GM12874 (cell line): ENCODE results near the gene MTTP.

Experiments used
- TF ChIP-seq, protein P1 (sequence below): IDR thresholded peaks from 2 replicates; pipeline ENCODE4 v1.5.1; 2011; ENCODE audit warnings: low read depth, mild to moderate bottlenecking, control low read depth, low read length, moderate library complexity; ENCODE audit not compliant: insufficient read depth

MTTP gene

DNA sequence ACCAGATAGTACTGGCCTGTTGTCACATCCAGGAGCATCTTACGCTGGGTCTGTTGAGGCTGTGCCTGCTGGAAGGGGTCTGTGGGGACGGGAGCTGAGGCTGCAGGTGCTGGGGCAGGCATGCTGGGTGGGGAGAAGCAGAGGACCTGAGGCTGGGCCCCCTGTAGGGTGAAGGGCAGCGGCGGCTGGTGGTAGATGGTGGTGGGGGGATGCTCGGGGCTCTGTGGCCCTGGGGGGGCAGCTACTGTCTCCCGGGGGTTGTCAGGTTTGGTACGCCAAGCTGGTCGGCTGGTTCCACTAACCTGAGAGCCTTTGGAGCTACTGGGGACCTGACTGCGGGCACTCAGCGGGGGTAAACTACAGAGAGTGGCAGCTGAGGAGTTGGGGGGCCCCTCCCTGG, 75.2 kb downstream of the MTTP start:
- TF ChIP-seq, protein P1, sequence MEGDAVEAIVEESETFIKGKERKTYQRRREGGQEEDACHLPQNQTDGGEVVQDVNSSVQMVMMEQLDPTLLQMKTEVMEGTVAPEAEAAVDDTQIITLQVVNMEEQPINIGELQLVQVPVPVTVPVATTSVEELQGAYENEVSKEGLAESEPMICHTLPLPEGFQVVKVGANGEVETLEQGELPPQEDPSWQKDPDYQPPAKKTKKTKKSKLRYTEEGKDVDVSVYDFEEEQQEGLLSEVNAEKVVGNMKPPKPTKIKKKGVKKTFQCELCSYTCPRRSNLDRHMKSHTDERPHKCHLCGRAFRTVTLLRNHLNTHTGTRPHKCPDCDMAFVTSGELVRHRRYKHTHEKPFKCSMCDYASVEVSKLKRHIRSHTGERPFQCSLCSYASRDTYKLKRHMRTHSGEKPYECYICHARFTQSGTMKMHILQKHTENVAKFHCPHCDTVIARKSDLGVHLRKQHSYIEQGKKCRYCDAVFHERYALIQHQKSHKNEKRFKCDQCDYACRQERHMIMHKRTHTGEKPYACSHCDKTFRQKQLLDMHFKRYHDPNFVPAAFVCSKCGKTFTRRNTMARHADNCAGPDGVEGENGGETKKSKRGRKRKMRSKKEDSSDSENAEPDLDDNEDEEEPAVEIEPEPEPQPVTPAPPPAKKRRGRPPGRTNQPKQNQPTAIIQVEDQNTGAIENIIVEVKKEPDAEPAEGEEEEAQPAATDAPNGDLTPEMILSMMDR: no peak

DNA sequence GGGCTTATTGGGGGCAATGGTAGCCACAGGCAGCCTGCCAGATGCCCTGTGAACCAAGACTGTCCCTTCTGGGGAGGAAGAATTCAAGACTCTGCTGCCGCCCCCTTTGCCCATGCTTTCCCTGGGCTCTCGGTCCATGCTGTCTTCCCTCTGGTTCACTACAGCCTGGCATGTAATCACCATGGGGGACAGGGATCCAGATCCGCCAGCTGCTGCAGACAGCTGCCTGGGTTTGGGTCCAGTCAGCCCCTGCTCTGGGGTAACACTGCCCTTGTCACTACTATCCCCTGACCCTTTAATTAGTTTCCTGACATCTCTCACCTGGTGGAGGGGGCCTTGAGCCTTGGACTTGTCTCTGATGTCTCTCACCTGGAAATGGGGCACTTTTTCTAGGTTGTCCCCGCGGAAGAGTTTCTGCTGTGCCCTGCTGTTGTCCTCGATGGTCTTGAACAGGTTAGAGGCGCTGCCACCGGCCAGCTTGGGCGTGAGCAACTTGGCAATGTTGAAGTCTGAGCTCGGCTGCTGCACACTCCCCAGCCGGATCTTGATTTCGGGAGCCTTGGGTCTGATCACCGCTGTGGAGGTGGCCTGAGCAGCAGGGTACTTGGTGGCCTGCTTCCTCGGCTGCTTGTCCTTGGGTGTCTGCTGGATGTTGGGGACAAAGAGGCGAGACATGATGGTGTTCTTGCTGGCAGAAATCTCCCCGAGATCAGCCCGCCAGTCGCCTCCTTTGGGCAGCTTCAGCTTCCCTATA, 76.6 kb downstream of the MTTP start:
- TF ChIP-seq, protein P1: no peak

DNA sequence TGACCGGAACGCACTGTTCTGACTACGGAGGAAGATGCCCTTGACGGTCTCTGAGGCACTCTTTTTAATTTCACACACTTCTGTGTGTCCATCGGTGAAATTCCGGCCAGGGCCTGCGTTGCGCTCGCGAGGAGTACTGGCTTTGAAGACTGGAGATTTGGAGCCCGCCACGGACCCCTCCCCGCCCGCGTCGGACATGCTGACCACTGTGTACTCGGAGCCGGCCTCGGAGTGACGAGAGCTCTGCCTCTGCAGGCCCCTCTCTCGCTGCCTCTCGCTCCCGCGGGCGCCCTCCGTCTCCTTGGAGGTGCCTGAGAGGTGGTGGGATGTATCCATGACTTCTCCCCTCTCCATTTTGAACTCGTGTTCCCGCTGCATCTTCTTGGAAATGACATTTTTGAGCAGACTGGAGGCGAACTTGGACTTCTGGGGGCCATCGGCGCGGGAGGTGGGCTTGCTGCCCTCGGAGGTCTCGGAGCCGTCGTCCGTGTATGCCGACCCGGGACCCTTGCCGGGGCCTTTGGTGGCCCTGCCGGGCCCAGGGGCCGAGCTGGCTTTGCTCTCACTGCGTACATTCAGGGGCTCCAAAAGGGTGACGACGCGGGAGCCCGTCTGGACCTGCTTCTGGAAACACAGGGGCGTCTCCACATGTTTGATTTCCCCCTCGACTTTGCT, 77.3 kb downstream of the MTTP start:
- TF ChIP-seq, protein P1: no peak

DNA sequence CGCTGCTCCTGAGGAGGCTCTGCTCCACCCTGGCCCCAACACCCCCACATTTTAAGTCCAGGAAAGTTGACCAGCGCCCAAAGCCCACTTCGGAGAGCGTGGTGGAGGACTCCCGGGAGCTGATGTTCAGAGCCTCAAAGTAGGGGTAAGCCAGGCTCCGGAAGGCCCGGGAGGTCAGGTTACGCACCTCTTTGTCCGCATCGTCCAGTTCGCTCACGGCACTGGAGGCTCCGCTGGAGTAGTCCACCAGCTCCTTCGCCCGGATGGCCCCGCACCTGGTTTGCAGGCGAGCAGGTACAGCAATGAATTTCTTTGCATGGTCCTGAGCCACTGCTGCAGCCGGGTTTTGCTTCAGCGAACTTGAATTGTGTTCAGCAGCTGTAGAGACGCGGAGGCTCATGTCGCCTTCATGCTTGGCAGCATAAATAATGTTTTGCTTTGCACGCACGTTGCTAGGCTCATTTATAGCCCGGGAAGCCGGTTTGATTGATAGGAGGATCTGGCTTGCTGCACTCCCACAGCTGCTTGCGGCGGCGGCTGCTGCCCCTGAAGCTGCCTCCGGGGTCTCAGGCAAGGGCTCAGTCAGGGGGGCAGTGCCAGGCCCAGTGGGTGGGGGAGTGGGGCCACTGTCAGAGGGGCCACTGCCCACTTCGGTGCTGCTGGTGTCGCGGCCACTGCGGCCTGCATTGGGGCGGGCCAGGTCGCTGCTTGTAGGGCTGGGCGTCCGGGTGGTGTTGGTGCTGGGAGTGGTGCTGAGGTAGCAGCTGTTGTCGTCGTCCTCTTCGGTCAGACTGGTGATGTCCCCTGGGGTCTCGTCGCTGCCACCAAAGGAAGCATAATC, 78.2 kb downstream of the MTTP start:
- TF ChIP-seq, protein P1: no peak

DNA sequence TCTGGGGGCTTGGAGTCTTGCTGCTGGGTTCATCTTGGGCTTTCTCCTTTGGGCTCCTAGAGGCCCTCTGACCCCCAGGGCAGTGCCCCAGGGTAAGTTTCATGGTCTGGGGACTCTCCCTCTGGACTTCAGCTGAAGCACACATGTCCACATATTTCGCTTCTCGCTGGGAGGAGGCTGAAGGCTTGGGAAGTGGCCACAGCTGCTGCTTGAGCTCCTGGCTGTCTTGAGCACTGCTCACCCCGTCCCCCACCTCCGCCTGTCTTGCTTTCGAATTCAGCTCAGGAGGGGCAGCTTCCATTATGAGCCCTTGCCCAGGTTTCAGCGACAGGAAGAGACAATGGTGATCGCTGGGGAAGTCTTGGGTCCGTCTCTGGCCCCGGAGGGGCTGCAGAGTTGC, 79.3 kb downstream of the MTTP start:
- TF ChIP-seq, protein P1: no peak

DNA sequence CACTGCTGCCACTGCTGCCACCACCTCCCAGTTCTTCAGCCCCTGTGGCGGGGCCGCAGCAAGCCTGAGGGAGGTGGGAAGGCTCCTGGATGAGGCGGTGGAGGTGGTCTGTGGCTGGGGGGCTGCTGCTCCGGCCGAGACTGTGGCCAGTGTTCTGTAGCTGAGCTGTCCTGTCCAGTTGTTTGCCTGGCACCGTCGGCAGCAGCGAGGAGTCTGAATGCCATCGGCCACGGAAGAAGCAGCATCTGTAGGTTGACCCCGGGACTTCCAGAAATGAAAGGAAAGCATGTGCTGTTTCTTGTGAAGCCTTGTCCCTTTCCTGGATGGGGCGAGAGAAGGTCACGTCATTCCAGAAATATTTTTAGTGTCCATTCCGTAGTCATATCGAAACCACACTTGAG, 79.7 kb downstream of the MTTP start:
- TF ChIP-seq, protein P1: no peak
